Endothelial cell of umbilical vein (primary cell): Measurements from ENCODE around the gene C1QTNF8. TPM values are rescaled to one million over a fixed set of nuclear protein-coding genes. Genes with fewer than 3 reads are reported as not detected.
"Not testable (repeated sequence)": the region's sequence is repeated elsewhere in the genome, so short reads cannot be mapped to it uniquely, and the experiment has no call there.

Experiments
- BruUV-seq: library from RNA; stranded (reverse); fragments of 400-500 nt; replicated peaks from 2 replicates; lab custom pipeline; 2021; lab: Mats Ljungman, UMichigan
- CTCF ChIA-PET: fragments of 300-600, 350-600 bp; sonication (Branson Sonifier 250); formaldehyde crosslinking; loops from one replicate; lab custom pipeline; 2021; ENCODE audit warnings: antibody characterized with exemption, inconsistent platforms; lab: Charles Lee
- POLR2A ChIA-PET: fragments of 300-600, 350-600 bp; sonication (Branson Sonifier 250); formaldehyde crosslinking; loops from one replicate; lab custom pipeline; 2021; ENCODE audit warnings: antibody characterized with exemption, inconsistent platforms; lab: Charles Lee
- DNase-seq: peaks from one replicate; pipeline ENCODE4 v3.0.0-alpha.2; 2011; ENCODE audit warnings: low read depth, low spot score
- FAIRE-seq: peaks from 2 replicates; lab custom pipeline; 2011; peaks lifted over from hg19 to GRCh38; lab: Jason Lieb, UNC
- H2AFZ ChIP-seq: 2 replicates; pipeline ENCODE4 v1.6.0; 2012; ENCODE audit warnings: low read depth, low read length, control low read depth, inconsistent platforms
- H3K27ac ChIP-seq: 2 replicates; pipeline ENCODE4 v1.5.1; 2011; ENCODE audit warnings: low read depth, mild to moderate bottlenecking, control low read depth, low read length, moderate library complexity; ENCODE audit not compliant: insufficient read depth
- H3K27me3 ChIP-seq, 2 experiments: 2 replicates each; pipeline versions ENCODE4 v1.6.0 to v1.6.1; 2011; ENCODE audit warnings: low read length in 2 of 2, mixed read lengths in 1 of 2; ENCODE audit not compliant: control insufficient read depth in 2 of 2, insufficient read depth in 2 of 2
- H3K36me3 ChIP-seq, 2 experiments: 2 replicates in 1 of 2; 3 replicates in 1 of 2; pipeline ENCODE4 v1.5.1; 2011; ENCODE audit warnings: low read length in 2 of 2, mild to moderate bottlenecking in 1 of 2, moderate library complexity in 1 of 2; ENCODE audit not compliant: control insufficient read depth in 2 of 2, insufficient read depth in 2 of 2; ENCODE audit errors: extremely low read depth in 1 of 2
- H3K4me1 ChIP-seq: 3 replicates; pipeline ENCODE4 v1.5.1; 2011; ENCODE audit warnings: mild to moderate bottlenecking, low read length; ENCODE audit not compliant: control insufficient read depth, insufficient read depth; ENCODE audit errors: extremely low read depth
- H3K4me2 ChIP-seq: 2 replicates; pipeline ENCODE4 v1.6.1; 2011; ENCODE audit warnings: low read length, control low read depth, mixed read lengths; ENCODE audit not compliant: insufficient read depth
- H3K4me3 ChIP-seq, 3 experiments: fragments of 200-600 bp in 1 of 3; sonication (generic), shearing (Covaris generic) in 1 of 3; replicated peaks in 1 of 3; 2 replicates each; pipeline ENCODE4 v1.5.1; 2011 to 2016; ENCODE audit warnings: control low read depth in 3 of 3, low read length in 3 of 3, mild to moderate bottlenecking in 2 of 3, inconsistent platforms in 1 of 3, low read depth in 1 of 3, moderate library complexity in 1 of 3; ENCODE audit not compliant: insufficient read depth in 1 of 3
- H3K79me2 ChIP-seq: 2 replicates; pipeline ENCODE4 v1.6.0; 2012; ENCODE audit warnings: low read length, inconsistent platforms; ENCODE audit not compliant: control insufficient read depth, insufficient read depth
- H3K9ac ChIP-seq: replicated peaks from 2 replicates; pipeline ENCODE3; 2011; ENCODE audit warnings: low read length, control low read depth; ENCODE audit not compliant: insufficient read depth; ENCODE audit errors: extremely low read depth
- H3K9me1 ChIP-seq: replicated peaks from 3 replicates; pipeline ENCODE4 v1.6.0; 2011; ENCODE audit warnings: mild to moderate bottlenecking, low read length; ENCODE audit not compliant: control insufficient read depth, insufficient read depth; ENCODE audit errors: extremely low read depth
- H3K9me3 ChIP-seq: replicated peaks from 2 replicates; pipeline ENCODE4 v1.5.1; 2012; ENCODE audit warnings: low read length, inconsistent platforms; ENCODE audit not compliant: control insufficient read depth, insufficient read depth
- H4K20me1 ChIP-seq: replicated peaks from 2 replicates; pipeline ENCODE3; 2011; ENCODE audit warnings: mild to moderate bottlenecking, low read length; ENCODE audit not compliant: control insufficient read depth, insufficient read depth; ENCODE audit errors: extremely low read depth
- EZH2 ChIP-seq: IDR thresholded peaks from 2 replicates; pipeline ENCODE4 v1.6.1; 2012; ENCODE audit warnings: borderline replicate concordance, low read depth, mild to moderate bottlenecking, moderate library complexity, low read length, inconsistent platforms; ENCODE audit not compliant: severe bottlenecking
- FOS ChIP-seq: IDR thresholded peaks from 2 replicates; pipeline ENCODE4 v1.6.1; 2011; ENCODE audit warnings: mild to moderate bottlenecking, low read length, moderate library complexity, borderline replicate concordance; ENCODE audit not compliant: insufficient read depth
- GATA2 ChIP-seq: IDR thresholded peaks from 2 replicates; pipeline ENCODE4 v1.7.0; 2011; ENCODE audit warnings: low read depth, mild to moderate bottlenecking, moderate library complexity, mixed read lengths, low read length; ENCODE audit not compliant: insufficient read length, insufficient read depth
- JUN ChIP-seq: IDR thresholded peaks from 2 replicates; pipeline ENCODE4 v1.6.1; 2011; ENCODE audit warnings: borderline replicate concordance, low read depth; ENCODE audit not compliant: insufficient read length, insufficient read depth
- MYC ChIP-seq: IDR thresholded peaks from one replicate; pipeline ENCODE4 v1.6.1; 2011; ENCODE audit warnings: mild to moderate bottlenecking, low read depth, low read length
- POLR2A ChIP-seq: IDR thresholded peaks from 2 replicates; pipeline ENCODE4 v1.6.1; 2012; ENCODE audit warnings: low read depth, mild to moderate bottlenecking, control low read depth, low read length
- POLR2AphosphoS5 ChIP-seq: IDR thresholded peaks from 2 replicates; pipeline ENCODE4 v1.6.1; 2012; ENCODE audit warnings: low read depth, mild to moderate bottlenecking, control low read depth, low read length, moderate library complexity; ENCODE audit not compliant: insufficient read depth
- dilution Hi-C: fragments of 300-500 bp; cut with MboI; formaldehyde crosslinking; loops from one replicate; pipeline ENCODE4 v1.15.0; 2019; ENCODE audit warnings: low sequenced_read_pairs; ENCODE audit not compliant: extremely low pct_ligation_motif_present
- intact Hi-C: fragments of 100-400 bp; cut with micrococcal nuclease; formaldehyde crosslinking; loops from one replicate; pipeline ENCODE4 v1.10.0; 2022
- polyA plus RNA-seq, 4 experiments: library from polyadenylated mRNA; depleted of rRNA in 3 of 4; stranded (reverse) in 3 of 4; unstranded in 1 of 4; fragments of >200 nt; gene quantifications; 2 replicates each; pipeline versions ENCODE4 v1.2.1 to v1.2.3, GENCODE V29; 2011 to 2012; ENCODE audit warnings: missing spikeins in 1 of 4
- total RNA-seq: library from RNA; stranded (reverse); gene quantifications from 2 replicates; pipeline ENCODE4 v1.2.3, GENCODE V29; 2021
- TF ChIP-seq, protein P1 (sequence below), 2 donors: IDR thresholded peaks; 1 replicate in 1 of 2; 2 replicates in 1 of 2; pipeline ENCODE4 v1.5.1; 2011; ENCODE audit warnings: low read length in 2 of 2, mild to moderate bottlenecking in 2 of 2, moderate library complexity in 2 of 2, control low read depth in 1 of 2, inconsistent platforms in 1 of 2, low read depth in 1 of 2; ENCODE audit not compliant: insufficient read depth in 1 of 2; ENCODE audit errors: extremely low read depth in 1 of 2
- TF ChIP-seq, protein P2 (sequence below): IDR thresholded peaks from 2 replicates; pipeline ENCODE4 v1.6.1; 2011; ENCODE audit not compliant: insufficient read depth, insufficient read length

The C1QTNF8 gene
- total and polyA plus RNA-seq, 2 donors (not counting 3 experiments of a cell fraction or from before 2014, with no cell fraction given): not detected

DNA sequence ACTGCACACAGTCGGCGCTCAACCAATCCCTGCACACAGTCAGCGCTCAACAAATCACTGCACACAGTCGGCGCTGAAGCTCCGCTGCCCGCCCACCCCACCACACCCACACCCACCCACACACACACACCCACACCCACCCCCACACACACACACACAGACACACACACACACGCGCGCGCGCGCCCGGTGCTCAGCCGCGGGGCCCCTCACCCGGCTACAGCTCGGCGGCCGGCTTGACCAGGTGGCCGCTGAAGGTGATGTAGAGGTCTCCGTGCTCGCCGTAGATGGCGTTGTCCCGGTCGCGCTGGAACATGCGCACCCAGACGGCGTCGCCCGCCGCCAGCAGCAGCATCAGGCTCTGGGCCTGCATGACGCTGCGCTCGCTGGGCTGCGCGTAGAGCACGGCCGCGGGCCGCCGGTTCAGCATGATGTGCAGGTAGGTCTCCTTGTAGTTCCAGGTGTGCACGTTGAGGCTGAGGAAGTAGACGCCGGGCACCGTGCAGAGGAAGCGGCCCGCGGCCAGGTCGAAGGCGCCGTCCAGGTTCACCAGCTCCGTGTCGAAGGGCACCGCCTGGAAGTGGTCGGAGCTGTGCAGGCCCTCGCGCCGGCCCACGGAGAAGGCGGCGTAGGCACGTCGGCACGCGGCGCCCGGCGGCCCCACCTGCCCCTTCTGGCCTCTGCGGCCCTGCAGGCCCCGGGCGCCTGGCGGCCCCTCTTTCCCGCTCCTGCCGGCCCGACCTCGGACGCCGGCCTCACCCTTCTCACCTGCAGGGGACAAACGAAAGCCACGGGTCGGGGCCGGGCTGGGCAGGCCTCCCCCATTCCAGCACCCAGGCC is 2.5 kb downstream of the C1QTNF8 start:
- H2AFZ ChIP-seq: no peak overlapping the region
- H3K4me2 ChIP-seq: no peak overlapping the region
- CTCF ChIA-PET: interaction anchor here (0.7 to 1.4 kb wide), 2 partner anchors 9 to 37 kb away, joined by 4 read pairs; no protein-coding TSS in a partner anchor
- POLR2A ChIA-PET: no interaction called here
- FAIRE-seq: no peak
- H3K36me3 ChIP-seq: no peaks in the 10 kb centered on the region
- dilution Hi-C loops: no loop called here
- peaks cover 7% of the 10 kb centered on the region for H3K4me1 ChIP-seq
- intact Hi-C loops: loop anchor here (2.0 kb wide), 1 partner anchor 37 kb away; no protein-coding TSS in a partner anchor
- no peaks in the 10 kb centered on the region for H3K9me3 ChIP-seq
- TF ChIP-seq FOS (no peak), GATA2 (no peak), POLR2A (no peak), EZH2 (no peak), POLR2AphosphoS5 (no peak), MYC (no peak), JUN (no peak)
- TF ChIP-seq, protein P1, sequence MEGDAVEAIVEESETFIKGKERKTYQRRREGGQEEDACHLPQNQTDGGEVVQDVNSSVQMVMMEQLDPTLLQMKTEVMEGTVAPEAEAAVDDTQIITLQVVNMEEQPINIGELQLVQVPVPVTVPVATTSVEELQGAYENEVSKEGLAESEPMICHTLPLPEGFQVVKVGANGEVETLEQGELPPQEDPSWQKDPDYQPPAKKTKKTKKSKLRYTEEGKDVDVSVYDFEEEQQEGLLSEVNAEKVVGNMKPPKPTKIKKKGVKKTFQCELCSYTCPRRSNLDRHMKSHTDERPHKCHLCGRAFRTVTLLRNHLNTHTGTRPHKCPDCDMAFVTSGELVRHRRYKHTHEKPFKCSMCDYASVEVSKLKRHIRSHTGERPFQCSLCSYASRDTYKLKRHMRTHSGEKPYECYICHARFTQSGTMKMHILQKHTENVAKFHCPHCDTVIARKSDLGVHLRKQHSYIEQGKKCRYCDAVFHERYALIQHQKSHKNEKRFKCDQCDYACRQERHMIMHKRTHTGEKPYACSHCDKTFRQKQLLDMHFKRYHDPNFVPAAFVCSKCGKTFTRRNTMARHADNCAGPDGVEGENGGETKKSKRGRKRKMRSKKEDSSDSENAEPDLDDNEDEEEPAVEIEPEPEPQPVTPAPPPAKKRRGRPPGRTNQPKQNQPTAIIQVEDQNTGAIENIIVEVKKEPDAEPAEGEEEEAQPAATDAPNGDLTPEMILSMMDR (IDR thresholded peaks at IDR 0.05; ENCODE audit: extremely low read depth in 1 of 2, insufficient read depth in 1 of 2, low read depth in 1 of 2, low read length in 2 of 2): no peak
- TF ChIP-seq, protein P2, sequence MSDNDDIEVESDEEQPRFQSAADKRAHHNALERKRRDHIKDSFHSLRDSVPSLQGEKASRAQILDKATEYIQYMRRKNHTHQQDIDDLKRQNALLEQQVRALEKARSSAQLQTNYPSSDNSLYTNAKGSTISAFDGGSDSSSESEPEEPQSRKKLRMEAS: no peak
- no peak overlapping the region for H3K4me3 ChIP-seq
- no peak for DNase-seq
- no peaks in the 10 kb centered on the region for H3K9me1 ChIP-seq
- no TSS peak for BruUV-seq
- H3K27ac ChIP-seq: no peak overlapping the region
- no peaks in the 10 kb centered on the region for H4K20me1 ChIP-seq
- H3K79me2 ChIP-seq: no peaks in the 10 kb centered on the region
- H3K27me3 ChIP-seq: no peaks in the 10 kb centered on the region
- no peak overlapping the region for H3K9ac ChIP-seq

DNA sequence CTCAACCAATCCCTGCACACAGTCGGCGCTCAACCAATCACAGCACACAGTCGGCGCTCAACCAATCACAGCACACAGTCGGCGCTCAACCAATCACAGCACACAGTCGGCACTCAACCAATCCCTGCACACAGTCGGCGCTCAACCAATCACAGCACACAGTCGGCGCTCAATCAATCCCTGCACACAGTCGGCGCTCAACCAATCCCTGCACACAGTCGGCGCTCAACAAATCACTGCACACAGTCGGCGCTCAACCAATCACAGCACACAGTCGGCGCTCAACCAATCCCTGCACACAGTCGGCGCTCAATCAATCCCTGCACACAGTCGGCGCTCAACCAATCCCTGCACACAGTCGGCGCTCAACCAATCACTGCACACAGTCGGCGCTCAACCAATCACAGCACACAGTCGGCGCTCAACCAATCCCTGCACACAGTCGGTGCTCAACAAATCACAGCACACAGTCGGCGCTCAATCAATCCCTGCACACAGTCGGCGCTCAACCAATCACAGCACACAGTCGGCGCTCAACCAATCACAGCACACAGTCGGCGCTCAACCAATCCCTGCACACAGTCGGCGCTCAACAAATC is 3.3 kb downstream of the C1QTNF8 start:
- H3K79me2 ChIP-seq, dilution Hi-C loops, H3K27ac ChIP-seq, H3K4me2 ChIP-seq, H2AFZ ChIP-seq, H3K4me3 ChIP-seq, H3K9ac ChIP-seq, FAIRE-seq, H3K9me1 ChIP-seq, DNase-seq, POLR2A ChIA-PET, BruUV-seq, H3K9me3 ChIP-seq, intact Hi-C loops, H3K27me3 ChIP-seq, H4K20me1 ChIP-seq, H3K36me3 ChIP-seq: not testable (repeated sequence)
- peaks cover 14% of the 10 kb centered on the region for H3K4me1 ChIP-seq
- CTCF ChIA-PET: interaction anchor here (0.7 to 1.4 kb wide), 2 partner anchors 10 to 36 kb away, joined by 4 read pairs; no protein-coding TSS in a partner anchor
